Measurements from ENCODE around the gene SPSB1. TPM values are rescaled to one million over a fixed set of nuclear protein-coding genes. Genes with fewer than 3 reads are reported as not detected.
A peak's percentile ranks its signal among the peaks of the same experiment; 100 is the strongest.

SPSB1 gene
- total and polyA plus RNA-seq, 2 of the 4 experiments (the other 2 are of a cell fraction): 16.7 to 19.8 TPM

- peak overlapping the region; percentile 96 for H2AK5ac ChIP-seq (ENCODE audit: low read depth, low read length)
- peak overlapping the region; percentile 96 for H3K14ac ChIP-seq (replicated peaks; ENCODE audit: low read depth, low read length)
- peak overlapping the region; percentile 96 for H3K4ac ChIP-seq (ENCODE audit: low read depth, low read length)
- H4K8ac ChIP-seq (ENCODE audit: low read depth in 2 of 2, low read length in 2 of 2): peak overlapping the region; percentile 14 to 87
- no peaks in the 10 kb centered on the region; the same call in 1 of the 2 replicates for H3K36me3 ChIP-seq (ENCODE audit: control insufficient read depth, insufficient read depth, low read length)
- ATAC-seq (ENCODE audit: low read depth) (peak; percentile 10), DNase-seq (peak; percentile 48)
- BruUV-seq (replicated peaks): TSS peak; percentile 63
- H4K5ac ChIP-seq (ENCODE audit: low read depth, low read length): peak overlapping the region; percentile 90
- in situ Hi-C loops (cut with MboI; ENCODE audit: low sequenced_read_pairs): no loop called here
- CTCF ChIA-PET: no interaction called here
- intact Hi-C loops (cut with micrococcal nuclease): loop anchor here (2.0 to 5.0 kb wide), 2 partner anchors 27 to 79 kb away; no protein-coding TSS in a partner anchor
- peak overlapping the region; percentile 87 for H3K18ac ChIP-seq (ENCODE audit: low read depth, low read length)
- peaks cover 24% of the 10 kb centered on the region for H3K9me1 ChIP-seq (ENCODE audit: insufficient read depth, low read length)
- H3K27ac ChIP-seq (ENCODE audit: insufficient read depth, low read length): peak overlapping the region; percentile 82
- H3K56ac ChIP-seq (ENCODE audit: extremely low read depth, insufficient read depth, low read length): peak overlapping the region; percentile 65; the same call in 1 of the 2 replicates
- peak overlapping the region; percentile 91 for H3K9ac ChIP-seq (ENCODE audit: low read depth, low read length)
- peak overlapping the region; percentile 78 for H4K91ac ChIP-seq (ENCODE audit: insufficient read depth, low read depth, low read length)
- POLR2A ChIA-PET (ENCODE audit: unreplicated experiment): no interaction called here
- peak; percentile 90; the same call in 1 of the 2 replicates for TF ChIP-seq CHD1 (IDR thresholded peaks at IDR 0.05; ENCODE audit: low read depth, low read length)
- no peak for TF ChIP-seq RFX5 (IDR thresholded peaks at IDR 0.05; ENCODE audit: low read depth, low read length)
- 0 out of 2 replicates have a peak, but pooled peaks have one; percentile 13 for TF ChIP-seq MAZ (IDR thresholded peaks at IDR 0.05; ENCODE audit: borderline replicate concordance, low read depth, low read length)
- no peak for TF ChIP-seq RAD21 (IDR thresholded peaks at IDR 0.05; ENCODE audit: low read length)
- no peak for TF ChIP-seq CEBPB (IDR thresholded peaks at IDR 0.05; ENCODE audit: low read depth, low read length)
- no peak for TF ChIP-seq BHLHE40 (IDR thresholded peaks at IDR 0.05; ENCODE audit: low read depth, low read length)
- TF ChIP-seq RCOR1 (IDR thresholded peaks at IDR 0.05; ENCODE audit: insufficient replicate concordance, low read length): no peak
- 0 out of 2 replicates have a peak, but pooled peaks have one; percentile 41 for TF ChIP-seq MXI1 (IDR thresholded peaks at IDR 0.05; ENCODE audit: borderline replicate concordance, low read depth, low read length)
- no peak; the same call in none of the 2 replicates for TF ChIP-seq POLR2A (IDR thresholded peaks at IDR 0.05; ENCODE audit: low read depth, low read length)
- TF ChIP-seq FOS (IDR thresholded peaks at IDR 0.05; ENCODE audit: low read depth, low read length): no peak
- no peaks in the 10 kb centered on the region for H3K9me3 ChIP-seq (ENCODE audit: control insufficient read depth, insufficient read depth, low read length)
- H3K4me1 ChIP-seq (ENCODE audit: control insufficient read depth, insufficient read depth, low read length): peaks cover 27% of the 10 kb centered on the region
- H2BK20ac ChIP-seq (ENCODE audit: low read depth, low read length): peak overlapping the region; percentile 83
- dilution Hi-C loops (cut with HindIII; ENCODE audit: low sequenced_read_pairs, unreplicated experiment): no loop called here
- peak overlapping the region; percentile 54 for H2BK120ac ChIP-seq (ENCODE audit: low read depth, low read length)
- H2BK15ac ChIP-seq (ENCODE audit: low read depth, low read length): peak overlapping the region; percentile 23; the same call in 2 of the 3 replicates
- H3K4me2 ChIP-seq (ENCODE audit: low read depth, low read length): peak overlapping the region; percentile 98
- 1% methylated on average over 25 of the region's 41 CpGs; no CpG with 5 or more reads in 1 of the 2 experiments for WGBS, 2 experiments (ENCODE audit: extremely low coverage in 2 of 2, insufficient read length in 1 of 2)
- H3K23ac ChIP-seq (ENCODE audit: low read depth, low read length): peak overlapping the region; percentile 100
- H2AFZ ChIP-seq (replicated peaks; ENCODE audit: low read length, poor library complexity): peak overlapping the region; percentile 87
- peaks cover 25 to 54% of the 10 kb centered on the region in 2 experiments for H3K79me1 ChIP-seq (ENCODE audit: low read depth in 1 of 2, low read length in 2 of 2)
- peak overlapping the region; percentile 96 for H2AK9ac ChIP-seq (replicated peaks; ENCODE audit: low read depth, low read length, poor library complexity)
- peaks cover 45% of the 10 kb centered on the region for H4K20me1 ChIP-seq (ENCODE audit: insufficient read depth, low read length)
- peak overlapping the region; percentile 99 for H3K4me3 ChIP-seq (ENCODE audit: insufficient read depth, low read depth, low read length)
- H3K27me3 ChIP-seq (ENCODE audit: control insufficient read depth, insufficient read depth, low read length): no peaks in the 10 kb centered on the region
- H2BK5ac ChIP-seq (ENCODE audit: low read depth, low read length, poor library complexity, severe bottlenecking): peak overlapping the region; percentile 98
Measured at GRCh38 chr1:9293533-9294404, 1.1 kb downstream of the SPSB1 start.

Data from IMR-90 (cell line).